ENCODE results near the gene CHST11. TPM values are rescaled to one million over a fixed set of nuclear protein-coding genes. Genes with fewer than 3 reads are reported as not detected.

Gene CHST11
- total RNA-seq, 1 donor from 2014 or later, result 44.3 TPM

DNA sequence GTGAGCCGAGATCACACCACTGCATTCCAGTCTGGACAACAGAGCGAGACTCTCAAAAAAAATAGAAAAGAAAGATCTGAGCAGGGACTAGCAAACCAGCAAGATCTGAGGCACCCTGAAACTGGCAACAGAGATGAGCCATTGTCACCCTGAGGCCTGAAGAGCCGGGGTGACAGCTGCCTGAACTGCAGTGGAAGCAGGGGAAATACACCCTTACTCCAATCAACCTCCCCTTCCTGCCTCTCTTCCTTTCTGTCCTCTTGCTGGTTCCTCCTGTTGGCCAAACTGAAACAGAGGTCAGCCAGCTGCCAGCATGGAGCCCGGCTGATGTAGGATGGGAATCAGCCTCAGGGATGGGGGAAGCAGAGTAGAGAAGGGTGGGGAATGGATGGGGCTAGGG lies 192.0 kb downstream of the CHST11 start:
- no peak overlapping the region for H3K4me3 ChIP-seq (ENCODE audit: low read depth, low read length)
- no peak for DNase-seq (ENCODE audit: low read depth)
- no peak for TF ChIP-seq CTCF (conservative IDR thresholded peaks at IDR 0.05; ENCODE audit: low read depth, low read length)

- DNase-seq (ENCODE audit: low read depth), result no peak
- H3K4me3 ChIP-seq (ENCODE audit: low read depth, low read length), result no peak overlapping the region
- no peak for TF ChIP-seq CTCF (conservative IDR thresholded peaks at IDR 0.05; ENCODE audit: low read depth, low read length)
These were observed 192.6 kb downstream of the CHST11 start for GRCh38 chr12:104649217-104649824.

DNA sequence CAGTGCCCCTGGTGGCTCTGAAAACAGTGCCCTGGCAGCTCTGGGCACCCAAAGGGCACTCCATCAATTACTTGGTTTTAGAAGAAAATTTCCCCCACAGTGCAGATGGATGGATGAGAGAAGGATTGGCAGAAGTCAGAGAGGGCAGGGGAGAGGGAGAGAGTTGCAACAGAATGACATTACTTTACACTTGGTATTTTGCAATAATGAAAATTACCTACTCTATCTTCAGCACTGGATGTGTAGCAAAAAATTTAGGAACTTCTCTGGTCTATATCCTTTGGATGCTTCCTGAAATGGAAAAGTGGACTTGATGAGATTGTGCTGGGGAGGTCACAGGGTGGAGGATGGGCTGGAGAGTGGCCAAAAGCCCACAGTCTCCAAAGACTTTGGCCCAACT lies 193.2 kb downstream of the CHST11 start:
- DNase-seq (ENCODE audit: low read depth), result no peak
- no peak overlapping the region for H3K4me3 ChIP-seq (ENCODE audit: low read depth, low read length)
- no peak for TF ChIP-seq CTCF (conservative IDR thresholded peaks at IDR 0.05; ENCODE audit: low read depth, low read length)

- DNase-seq (ENCODE audit: low read depth), result no peak
- TF ChIP-seq CTCF (conservative IDR thresholded peaks at IDR 0.05; ENCODE audit: low read depth, low read length), result no peak
- H3K4me3 ChIP-seq (ENCODE audit: low read depth, low read length), result no peak overlapping the region
These were observed 193.8 kb downstream of the CHST11 start for GRCh38 chr12:104650541-104650940.

DNA sequence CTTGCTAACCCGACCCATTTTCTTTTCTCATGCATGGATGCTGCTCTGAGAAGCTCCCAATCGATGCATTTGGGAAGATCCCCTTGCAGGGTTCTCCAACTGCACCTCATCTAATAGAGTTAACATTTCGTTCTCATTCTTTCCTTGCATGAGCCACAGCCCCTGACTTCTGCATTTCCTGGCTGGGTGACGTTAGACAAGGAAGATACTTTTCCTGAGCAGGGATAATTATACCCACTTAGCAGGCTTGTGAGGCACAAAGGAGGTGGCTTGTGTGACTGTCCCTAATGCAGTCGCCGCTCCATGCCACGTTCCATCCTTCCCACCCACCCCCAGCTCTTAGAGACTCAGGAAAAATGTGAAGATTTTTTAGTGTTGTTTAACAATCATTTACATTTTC lies 195.1 kb downstream of the CHST11 start:
- no peak overlapping the region for H3K4me3 ChIP-seq (ENCODE audit: low read depth, low read length)
- DNase-seq (ENCODE audit: low read depth), result no peak
- no peak for TF ChIP-seq CTCF (conservative IDR thresholded peaks at IDR 0.05; ENCODE audit: low read depth, low read length)

DNA sequence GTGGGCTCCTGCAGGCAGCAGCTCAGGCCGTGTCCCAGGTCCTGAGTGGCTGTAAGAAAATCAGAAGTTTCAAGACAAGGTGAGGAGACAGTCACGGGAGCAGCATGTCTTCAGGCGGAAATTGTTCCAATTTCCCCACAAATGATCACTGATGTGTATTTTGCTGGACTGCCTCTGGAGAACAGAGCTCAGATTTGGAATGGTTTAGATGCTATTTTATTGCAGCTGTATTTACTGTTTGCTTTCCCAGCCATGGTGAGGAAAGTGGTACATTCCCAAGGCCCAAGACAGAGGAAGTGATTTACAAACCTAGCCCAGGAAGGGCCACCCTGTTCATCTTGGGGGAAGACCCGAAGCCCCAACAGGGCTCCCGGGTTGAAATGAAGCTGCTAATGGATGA lies 195.6 kb downstream of the CHST11 start:
- no peak for DNase-seq (ENCODE audit: low read depth)
- no peak overlapping the region for H3K4me3 ChIP-seq (ENCODE audit: low read depth, low read length)

More for the DNA sequence above, 195.6 kb downstream of the CHST11 start:
- no peak for TF ChIP-seq CTCF (conservative IDR thresholded peaks at IDR 0.05; ENCODE audit: low read depth, low read length)
